Endothelial cell of umbilical vein (primary cell): ENCODE measurements around the gene MAGI3.

Experiments used
- CTCF ChIP-seq, 2 donors: IDR thresholded peaks; 1 replicate in 1 of 2; 2 replicates in 1 of 2; pipeline ENCODE4 v1.5.1; 2011; ENCODE audit warnings: low read length in 2 of 2, mild to moderate bottlenecking in 2 of 2, moderate library complexity in 2 of 2, control low read depth in 1 of 2, inconsistent platforms in 1 of 2, low read depth in 1 of 2; ENCODE audit not compliant: insufficient read depth in 1 of 2; ENCODE audit errors: extremely low read depth in 1 of 2
- EZH2 ChIP-seq: IDR thresholded peaks from 2 replicates; pipeline ENCODE4 v1.6.1; 2012; ENCODE audit warnings: borderline replicate concordance, low read depth, mild to moderate bottlenecking, moderate library complexity, low read length, inconsistent platforms; ENCODE audit not compliant: severe bottlenecking
- FOS ChIP-seq: IDR thresholded peaks from 2 replicates; pipeline ENCODE4 v1.6.1; 2011; ENCODE audit warnings: mild to moderate bottlenecking, low read length, moderate library complexity, borderline replicate concordance; ENCODE audit not compliant: insufficient read depth
- JUN ChIP-seq: IDR thresholded peaks from 2 replicates; pipeline ENCODE4 v1.6.1; 2011; ENCODE audit warnings: borderline replicate concordance, low read depth; ENCODE audit not compliant: insufficient read length, insufficient read depth
- MAX ChIP-seq: IDR thresholded peaks from 2 replicates; pipeline ENCODE4 v1.6.1; 2011; ENCODE audit not compliant: insufficient read depth, insufficient read length
- POLR2A ChIP-seq: IDR thresholded peaks from 2 replicates; pipeline ENCODE4 v1.6.1; 2012; ENCODE audit warnings: low read depth, mild to moderate bottlenecking, control low read depth, low read length
- POLR2AphosphoS5 ChIP-seq: IDR thresholded peaks from 2 replicates; pipeline ENCODE4 v1.6.1; 2012; ENCODE audit warnings: low read depth, mild to moderate bottlenecking, control low read depth, low read length, moderate library complexity; ENCODE audit not compliant: insufficient read depth

- TF ChIP-seq CTCF (IDR thresholded peaks at IDR 0.05; ENCODE audit: extremely low read depth in 1 of 2, insufficient read depth in 1 of 2, low read depth in 1 of 2, low read length in 2 of 2) (no peak), POLR2AphosphoS5 (no peak), POLR2A (no peak), EZH2 (no peak), MAX (no peak), FOS (no peak), JUN (no peak)
Measured at GRCh38 chr1:113375878-113376277, 14.4 kb upstream of the MAGI3 start.
